ENCODE data around the gene FRMD8. TPM values are rescaled to one million over a fixed set of nuclear protein-coding genes. Genes with fewer than 3 reads are reported as not detected.

FRMD8 gene
- total and polyA plus RNA-seq, 9 of the 15 experiments (the other 6 are each of a cell fraction or from before 2014, with no cell fraction given) = 4.5 to 54.5 (median 15.8) TPM

- no peak for TF ChIP-seq NR0B1 (IDR thresholded peaks at IDR 0.05; ENCODE audit: partially characterized antibody)
- TF ChIP-seq SIRT6 (IDR thresholded peaks at IDR 0.05; ENCODE audit: low read depth, low read length) = no peak
- no peak for TF ChIP-seq MXD1 (CRISPR knock-in tag; IDR thresholded peaks at IDR 0.05; ENCODE audit: borderline replicate concordance, poor library complexity, severe bottlenecking)
- TF ChIP-seq NKRF (IDR thresholded peaks at IDR 0.05; ENCODE audit: borderline replicate concordance) = peak; percentile 69; the same call in 1 of the 2 replicates
- no peak for TF ChIP-seq POU5F1 (IDR thresholded peaks at IDR 0.05; ENCODE audit: borderline replicate concordance, low read depth, low read length, partially characterized antibody)
- TF ChIP-seq FOXP1 (CRISPR knock-in tag; IDR thresholded peaks at IDR 0.05) = no peak
- TF ChIP-seq ZNF431 (CRISPR knock-in tag; IDR thresholded peaks at IDR 0.05) = no peak
- no peak for TF ChIP-seq KLF10 (CRISPR knock-in tag; IDR thresholded peaks at IDR 0.05)
- TF ChIP-seq ZNF75A (CRISPR knock-in tag; IDR thresholded peaks at IDR 0.05) = no peak
- TF ChIP-seq HMG20B (CRISPR knock-in tag; IDR thresholded peaks at IDR 0.05) = no peak
- TF ChIP-seq, protein P1, sequence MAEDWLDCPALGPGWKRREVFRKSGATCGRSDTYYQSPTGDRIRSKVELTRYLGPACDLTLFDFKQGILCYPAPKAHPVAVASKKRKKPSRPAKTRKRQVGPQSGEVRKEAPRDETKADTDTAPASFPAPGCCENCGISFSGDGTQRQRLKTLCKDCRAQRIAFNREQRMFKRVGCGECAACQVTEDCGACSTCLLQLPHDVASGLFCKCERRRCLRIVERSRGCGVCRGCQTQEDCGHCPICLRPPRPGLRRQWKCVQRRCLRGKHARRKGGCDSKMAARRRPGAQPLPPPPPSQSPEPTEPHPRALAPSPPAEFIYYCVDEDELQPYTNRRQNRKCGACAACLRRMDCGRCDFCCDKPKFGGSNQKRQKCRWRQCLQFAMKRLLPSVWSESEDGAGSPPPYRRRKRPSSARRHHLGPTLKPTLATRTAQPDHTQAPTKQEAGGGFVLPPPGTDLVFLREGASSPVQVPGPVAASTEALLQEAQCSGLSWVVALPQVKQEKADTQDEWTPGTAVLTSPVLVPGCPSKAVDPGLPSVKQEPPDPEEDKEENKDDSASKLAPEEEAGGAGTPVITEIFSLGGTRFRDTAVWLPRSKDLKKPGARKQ (CRISPR knock-in tag; IDR thresholded peaks at IDR 0.05) = no peak
- TF ChIP-seq ZNF699 (CRISPR knock-in tag; IDR thresholded peaks at IDR 0.05; ENCODE audit: insufficient replicate concordance) = no peak
- TF ChIP-seq, protein P2, sequence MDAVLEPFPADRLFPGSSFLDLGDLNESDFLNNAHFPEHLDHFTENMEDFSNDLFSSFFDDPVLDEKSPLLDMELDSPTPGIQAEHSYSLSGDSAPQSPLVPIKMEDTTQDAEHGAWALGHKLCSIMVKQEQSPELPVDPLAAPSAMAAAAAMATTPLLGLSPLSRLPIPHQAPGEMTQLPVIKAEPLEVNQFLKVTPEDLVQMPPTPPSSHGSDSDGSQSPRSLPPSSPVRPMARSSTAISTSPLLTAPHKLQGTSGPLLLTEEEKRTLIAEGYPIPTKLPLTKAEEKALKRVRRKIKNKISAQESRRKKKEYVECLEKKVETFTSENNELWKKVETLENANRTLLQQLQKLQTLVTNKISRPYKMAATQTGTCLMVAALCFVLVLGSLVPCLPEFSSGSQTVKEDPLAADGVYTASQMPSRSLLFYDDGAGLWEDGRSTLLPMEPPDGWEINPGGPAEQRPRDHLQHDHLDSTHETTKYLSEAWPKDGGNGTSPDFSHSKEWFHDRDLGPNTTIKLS (IDR thresholded peaks at IDR 0.05; ENCODE audit: borderline replicate concordance, low read depth) = no peak
- TF ChIP-seq, protein P3, sequence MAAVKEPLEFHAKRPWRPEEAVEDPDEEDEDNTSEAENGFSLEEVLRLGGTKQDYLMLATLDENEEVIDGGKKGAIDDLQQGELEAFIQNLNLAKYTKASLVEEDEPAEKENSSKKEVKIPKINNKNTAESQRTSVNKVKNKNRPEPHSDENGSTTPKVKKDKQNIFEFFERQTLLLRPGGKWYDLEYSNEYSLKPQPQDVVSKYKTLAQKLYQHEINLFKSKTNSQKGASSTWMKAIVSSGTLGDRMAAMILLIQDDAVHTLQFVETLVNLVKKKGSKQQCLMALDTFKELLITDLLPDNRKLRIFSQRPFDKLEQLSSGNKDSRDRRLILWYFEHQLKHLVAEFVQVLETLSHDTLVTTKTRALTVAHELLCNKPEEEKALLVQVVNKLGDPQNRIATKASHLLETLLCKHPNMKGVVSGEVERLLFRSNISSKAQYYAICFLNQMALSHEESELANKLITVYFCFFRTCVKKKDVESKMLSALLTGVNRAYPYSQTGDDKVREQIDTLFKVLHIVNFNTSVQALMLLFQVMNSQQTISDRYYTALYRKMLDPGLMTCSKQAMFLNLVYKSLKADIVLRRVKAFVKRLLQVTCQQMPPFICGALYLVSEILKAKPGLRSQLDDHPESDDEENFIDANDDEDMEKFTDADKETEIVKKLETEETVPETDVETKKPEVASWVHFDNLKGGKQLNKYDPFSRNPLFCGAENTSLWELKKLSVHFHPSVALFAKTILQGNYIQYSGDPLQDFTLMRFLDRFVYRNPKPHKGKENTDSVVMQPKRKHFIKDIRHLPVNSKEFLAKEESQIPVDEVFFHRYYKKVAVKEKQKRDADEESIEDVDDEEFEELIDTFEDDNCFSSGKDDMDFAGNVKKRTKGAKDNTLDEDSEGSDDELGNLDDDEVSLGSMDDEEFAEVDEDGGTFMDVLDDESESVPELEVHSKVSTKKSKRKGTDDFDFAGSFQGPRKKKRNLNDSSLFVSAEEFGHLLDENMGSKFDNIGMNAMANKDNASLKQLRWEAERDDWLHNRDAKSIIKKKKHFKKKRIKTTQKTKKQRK (IDR thresholded peaks at IDR 0.05; ENCODE audit: borderline replicate concordance, low read depth, low read length) = no peak
- peak; percentile 85 for TF ChIP-seq HNRNPLL (IDR thresholded peaks at IDR 0.05; ENCODE audit: low read depth, low read length, poor library complexity, severe bottlenecking)
These were observed 32.0 kb upstream of the FRMD8 start, which contains the start of gene TIGD3 (continued) for GRCh38 chr11:65354265-65355012.

Data from K562 (cell line).